GM12874 (cell line): ENCODE measurements around the gene GLYATL1.

ENCODE experiments used
- TF ChIP-seq, protein P1 (sequence below): IDR thresholded peaks from 2 replicates; pipeline ENCODE4 v1.5.1; 2011; ENCODE audit warnings: low read depth, mild to moderate bottlenecking, control low read depth, low read length, moderate library complexity; ENCODE audit not compliant: insufficient read depth

The GLYATL1 gene

GRCh38 chr11:58998480-58999290 lies 59.4 kb downstream of the GLYATL1 start:
- TF ChIP-seq, protein P1, sequence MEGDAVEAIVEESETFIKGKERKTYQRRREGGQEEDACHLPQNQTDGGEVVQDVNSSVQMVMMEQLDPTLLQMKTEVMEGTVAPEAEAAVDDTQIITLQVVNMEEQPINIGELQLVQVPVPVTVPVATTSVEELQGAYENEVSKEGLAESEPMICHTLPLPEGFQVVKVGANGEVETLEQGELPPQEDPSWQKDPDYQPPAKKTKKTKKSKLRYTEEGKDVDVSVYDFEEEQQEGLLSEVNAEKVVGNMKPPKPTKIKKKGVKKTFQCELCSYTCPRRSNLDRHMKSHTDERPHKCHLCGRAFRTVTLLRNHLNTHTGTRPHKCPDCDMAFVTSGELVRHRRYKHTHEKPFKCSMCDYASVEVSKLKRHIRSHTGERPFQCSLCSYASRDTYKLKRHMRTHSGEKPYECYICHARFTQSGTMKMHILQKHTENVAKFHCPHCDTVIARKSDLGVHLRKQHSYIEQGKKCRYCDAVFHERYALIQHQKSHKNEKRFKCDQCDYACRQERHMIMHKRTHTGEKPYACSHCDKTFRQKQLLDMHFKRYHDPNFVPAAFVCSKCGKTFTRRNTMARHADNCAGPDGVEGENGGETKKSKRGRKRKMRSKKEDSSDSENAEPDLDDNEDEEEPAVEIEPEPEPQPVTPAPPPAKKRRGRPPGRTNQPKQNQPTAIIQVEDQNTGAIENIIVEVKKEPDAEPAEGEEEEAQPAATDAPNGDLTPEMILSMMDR: no peak

- TF ChIP-seq, protein P1: no peak
Measured at GRCh38 chr11:58999291-58999680, 60.0 kb downstream of the GLYATL1 start.

DNA sequence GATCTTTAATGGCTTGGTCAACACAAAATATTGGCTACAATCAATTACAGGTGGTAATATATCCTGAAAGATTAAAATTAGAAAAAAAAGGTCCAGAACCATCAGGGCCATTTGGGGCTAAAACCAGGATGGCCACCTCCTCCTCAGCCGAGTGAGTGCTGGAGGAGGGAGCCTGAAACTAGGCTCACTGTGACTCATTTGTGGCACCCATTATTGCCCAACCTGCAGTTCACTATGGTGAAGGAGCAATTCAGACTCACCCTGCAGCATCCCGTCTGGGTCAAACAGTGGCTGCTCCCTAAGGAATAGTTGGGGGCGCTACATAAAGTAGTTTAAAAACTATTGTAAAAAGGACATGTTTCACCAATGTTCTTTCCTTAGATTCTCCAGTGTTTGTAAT lies 60.7 kb downstream of the GLYATL1 start:
- TF ChIP-seq, protein P1: no peak
